HepG2 (cell line): ENCODE data around the gene HLA-DOA. TPM values are rescaled to one million over a fixed set of nuclear protein-coding genes. Genes with fewer than 3 reads are reported as not detected.

ENCODE experiments used
- CERS6 ChIP-seq: sonication (generic); formaldehyde crosslinking; IDR thresholded peaks from 2 replicates; pipeline ENCODE4 v1.5.0; 2020; ENCODE audit warnings: missing genetic modification reagents
- CREBL2 ChIP-seq: sonication (generic); formaldehyde crosslinking; IDR thresholded peaks from 2 replicates; pipeline ENCODE4 v1.8.1; 2023; ENCODE audit warnings: missing genetic modification reagents, mild to moderate bottlenecking, borderline replicate concordance
- DNMT3B ChIP-seq: conservative IDR thresholded peaks from 2 replicates; pipeline ENCODE4 v1.6.1; 2016; ENCODE audit warnings: missing biosample characterization, control low read depth
- DR1 ChIP-seq: sonication (generic); formaldehyde crosslinking; IDR thresholded peaks from 2 replicates; pipeline ENCODE4 v1.8.0; 2021; ENCODE audit warnings: mild to moderate bottlenecking, missing genetic modification reagents, inconsistent platforms
- FOXA3 ChIP-seq: IDR thresholded peaks from 2 replicates; pipeline ENCODE4 v1.6.1; 2016; ENCODE audit warnings: missing genetic modification reagents, missing compliant biosample characterization
- HHEX ChIP-seq: IDR thresholded peaks from 2 replicates; pipeline ENCODE4 v1.6.1; 2016; ENCODE audit warnings: control low read depth
- JUN ChIP-seq: sonication (generic); formaldehyde crosslinking; IDR thresholded peaks from 2 replicates; pipeline ENCODE4 v1.4.0; 2020; ENCODE audit warnings: mild to moderate bottlenecking, missing genetic modification reagents
- KAT2B ChIP-seq: fragments of 150-350 bp; IDR thresholded peaks from 2 replicates; pipeline ENCODE4 v1.6.1; 2014; ENCODE audit warnings: low read depth, low read length, borderline replicate concordance
- KLF13 ChIP-seq: sonication (generic); formaldehyde crosslinking; IDR thresholded peaks from 2 replicates; pipeline ENCODE4 v1.4.0; 2020; ENCODE audit warnings: mild to moderate bottlenecking, missing genetic modification reagents
- MATR3 ChIP-seq: sonication (generic); formaldehyde crosslinking; IDR thresholded peaks from 2 replicates; pipeline ENCODE4 v1.4.0; 2020; ENCODE audit warnings: missing genetic modification reagents
- MED8 ChIP-seq: sonication (generic); formaldehyde crosslinking; IDR thresholded peaks from 2 replicates; pipeline ENCODE4 v1.8.1; 2023; ENCODE audit warnings: mild to moderate bottlenecking, missing genetic modification reagents; ENCODE audit not compliant: insufficient replicate concordance
- MEIS1 ChIP-seq: sonication (generic); formaldehyde crosslinking; IDR thresholded peaks from 2 replicates; pipeline ENCODE4 v1.9.0; 2021; ENCODE audit warnings: mild to moderate bottlenecking, missing genetic modification reagents, moderate library complexity, borderline replicate concordance
- PHF21A ChIP-seq: sonication (generic); formaldehyde crosslinking; IDR thresholded peaks from 2 replicates; pipeline ENCODE4 v1.5.0; 2020; ENCODE audit warnings: mild to moderate bottlenecking, missing genetic modification reagents
- POGK ChIP-seq: sonication (generic); formaldehyde crosslinking; conservative IDR thresholded peaks from 2 replicates; pipeline ENCODE4 v1.8.0; 2022; ENCODE audit warnings: mild to moderate bottlenecking, moderate library complexity, missing genetic modification reagents
- TGIF2 ChIP-seq: IDR thresholded peaks from 2 replicates; pipeline ENCODE4 v1.6.1; 2016; ENCODE audit warnings: control low read depth, missing compliant biosample characterization
- THYN1 ChIP-seq: sonication (generic); formaldehyde crosslinking; IDR thresholded peaks from 2 replicates; pipeline ENCODE4 v1.8.1; 2023; ENCODE audit warnings: low read depth, mild to moderate bottlenecking, moderate library complexity, missing genetic modification reagents, borderline replicate concordance
- ZBTB33 ChIP-seq: sonication (generic); formaldehyde crosslinking; IDR thresholded peaks from 2 replicates; pipeline ENCODE4 v1.4.0; 2020; ENCODE audit warnings: missing genetic modification reagents
- ZC3H13 ChIP-seq: sonication (generic); formaldehyde crosslinking; IDR thresholded peaks from 2 replicates; pipeline ENCODE4 v1.8.1; 2023; ENCODE audit warnings: mild to moderate bottlenecking, missing genetic modification reagents, moderate library complexity
- ZNF331 ChIP-seq: sonication (generic); formaldehyde crosslinking; IDR thresholded peaks from 2 replicates; pipeline ENCODE4 v1.4.0; 2020; ENCODE audit warnings: missing genetic modification reagents
- ZNF354B ChIP-seq: sonication (generic); formaldehyde crosslinking; IDR thresholded peaks from 2 replicates; pipeline ENCODE4 v1.8.0; 2022; ENCODE audit warnings: mild to moderate bottlenecking, missing genetic modification reagents
- ZNF414 ChIP-seq: sonication (generic); formaldehyde crosslinking; IDR thresholded peaks from 2 replicates; pipeline ENCODE4 v1.5.0; 2020; ENCODE audit warnings: missing genetic modification reagents
- ZNF569 ChIP-seq: sonication (generic); formaldehyde crosslinking; IDR thresholded peaks from 2 replicates; pipeline ENCODE4 v1.5.0; 2020; ENCODE audit warnings: mild to moderate bottlenecking, missing genetic modification reagents, moderate library complexity, borderline replicate concordance
- ZNF570 ChIP-seq: sonication (generic); formaldehyde crosslinking; IDR thresholded peaks from 2 replicates; pipeline ENCODE4 v1.4.0; 2020; ENCODE audit warnings: mild to moderate bottlenecking, missing genetic modification reagents, borderline replicate concordance
- ZNF629 ChIP-seq: sonication (generic); formaldehyde crosslinking; conservative IDR thresholded peaks from 2 replicates; pipeline ENCODE4 v1.5.0; 2020; ENCODE audit warnings: missing genetic modification reagents
- polyA plus RNA-seq, 8 experiments: library from polyadenylated mRNA; depleted of rRNA in 3 of 8; stranded (reverse) in 7 of 8; unstranded in 1 of 8; fragments of >200 nt; fragmentation: Illumina TruSeq in 4 of 8; extraction: Trizol in 4 of 8; gene quantifications; 2 replicates each; pipeline versions ENCODE4 v1.2.1 to v1.2.3, GENCODE V29; 2011 to 2016; ENCODE audit warnings: low read depth in 4 of 8, missing spikeins in 1 of 8, mixed read lengths in 1 of 8; ENCODE audit not compliant: insufficient read depth in 1 of 8
- total RNA-seq, 5 experiments: library from RNA; depleted of rRNA; stranded (reverse); fragments of >200 nt; fragmentation: Illumina TruSeq; extraction: Trizol; gene quantifications; 2 replicates each; pipeline ENCODE4 v1.2.3, GENCODE V29; 2016; ENCODE audit warnings: low read depth in 1 of 5

Gene HLA-DOA
- total and polyA plus RNA-seq, 2 of the 13 experiments (the other 11 are each of a cell fraction or from before 2014, with no cell fraction given), result 0.03 to 0.09 TPM

GRCh38 chr6:32968867-32969684 is 40.3 kb downstream of the HLA-DOA start (continued):
- TF ChIP-seq CREBL2 (CRISPR knock-in tag), result peak; percentile 16; the same call in 1 of the 2 replicates
- peak; percentile 67; the same call in 1 of the 2 replicates for TF ChIP-seq JUN (CRISPR knock-in tag)
- TF ChIP-seq MED8 (CRISPR knock-in tag), result peak; percentile 82
- 0 out of 2 replicates have a peak, but pooled peaks have one; percentile 32 for TF ChIP-seq ZNF570 (CRISPR knock-in tag)
- no peak; the same call in 1 of the 2 replicates for TF ChIP-seq ZC3H13 (CRISPR knock-in tag)
- TF ChIP-seq PHF21A (CRISPR knock-in tag), result no peak
- peak; percentile 96 for TF ChIP-seq ZNF354B (CRISPR knock-in tag)
- peak; percentile 17; the same call in 1 of the 2 replicates for TF ChIP-seq FOXA3 (CRISPR knock-in tag)
- TF ChIP-seq KLF13 (CRISPR knock-in tag), result peak; percentile 94; the same call in 1 of the 2 replicates
- TF ChIP-seq HHEX (CRISPR knock-in tag), result no peak
- no peak for TF ChIP-seq ZNF414 (CRISPR knock-in tag)
- no peak for TF ChIP-seq ZNF569 (CRISPR knock-in tag)
- TF ChIP-seq MEIS1 (CRISPR knock-in tag), result peak; percentile 16; the same call in 1 of the 2 replicates
- no peak for TF ChIP-seq THYN1 (CRISPR knock-in tag)
- peak; percentile 76 for TF ChIP-seq DR1 (CRISPR knock-in tag)
- no peak; the same call in 1 of the 2 replicates for TF ChIP-seq TGIF2 (CRISPR knock-in tag)
- peak; percentile 21; the same call in 1 of the 2 replicates for TF ChIP-seq DNMT3B (CRISPR knock-in tag)
- no peak for TF ChIP-seq ZNF629 (CRISPR knock-in tag)
- no peak for TF ChIP-seq KAT2B
- TF ChIP-seq POGK (CRISPR knock-in tag), result no peak; the same call in 1 of the 2 replicates
- TF ChIP-seq ZBTB33 (CRISPR knock-in tag), result peak; percentile 18
- TF ChIP-seq MATR3 (CRISPR knock-in tag), result no peak
- no peak for TF ChIP-seq CERS6 (CRISPR knock-in tag)
- TF ChIP-seq ZNF331 (CRISPR knock-in tag), result no peak
